Stimulated activated naive CD4-positive, alpha-beta T cell (primary cell): ENCODE data around the gene CASP9.
"Not testable (repeated sequence)": the region's sequence is repeated elsewhere in the genome, so short reads cannot be mapped to it uniquely, and the experiment has no call there.

Experiments
- DNase-seq, 6 experiments: peaks; one replicate each; lab custom pipeline; 2025; lab: John Stamatoyannopoulos, UW

CASP9 gene

GRCh38 chr1:15469361-15469760 lies 54.7 kb downstream of the CASP9 start:
- DNase-seq, result no peak

GRCh38 chr1:15468145-15468544 lies 55.9 kb downstream of the CASP9 start:
- DNase-seq, result no peak

GRCh38 chr1:15466955-15467625 lies 56.9 kb downstream of the CASP9 start:
- not testable (repeated sequence) for DNase-seq

- no peak for DNase-seq
Measured at GRCh38 chr1:15465674-15466073, 58.3 kb downstream of the CASP9 start.

GRCh38 chr1:15463926-15464322 lies 60.1 kb downstream of the CASP9 start:
- DNase-seq, result not testable (repeated sequence)

GRCh38 chr1:15463064-15463800 lies 60.8 kb downstream of the CASP9 start:
- DNase-seq, result not testable (repeated sequence)

- no peak for DNase-seq
Measured at GRCh38 chr1:15460708-15461095, 63.3 kb downstream of the CASP9 start.

GRCh38 chr1:15459771-15460707 lies 64.0 kb downstream of the CASP9 start:
- no peak for DNase-seq

GRCh38 chr1:15458388-15458787 lies 65.6 kb downstream of the CASP9 start:
- DNase-seq, result not testable (repeated sequence)

GRCh38 chr1:15457585-15457984 lies 66.4 kb downstream of the CASP9 start:
- DNase-seq, result no peak

GRCh38 chr1:15456313-15456954 lies 67.6 kb downstream of the CASP9 start, which contains the start of gene CELA2A:
TSS of gene CELA2A (plus strand) at chr1:15456732. CDS start at chr1:15456754, 22 bp downstream.
- no peak for DNase-seq

GRCh38 chr1:15455522-15455921 lies 68.5 kb downstream of the CASP9 start:
- no peak for DNase-seq

GRCh38 chr1:15454256-15454655 lies 69.8 kb downstream of the CASP9 start:
- no peak for DNase-seq

GRCh38 chr1:15453734-15454133 lies 70.3 kb downstream of the CASP9 start:
- no peak for DNase-seq

GRCh38 chr1:15452866-15453571 lies 71.0 kb downstream of the CASP9 start:
- DNase-seq, result no peak

- no peak for DNase-seq
Measured at GRCh38 chr1:15452216-15452615, 71.8 kb downstream of the CASP9 start.

GRCh38 chr1:15451014-15451722 lies 72.8 kb downstream of the CASP9 start:
- no peak for DNase-seq

GRCh38 chr1:15449567-15449966 lies 74.4 kb downstream of the CASP9 start:
- DNase-seq, result no peak

GRCh38 chr1:15448877-15449462 lies 75.0 kb downstream of the CASP9 start:
- no peak for DNase-seq

- no peak for DNase-seq
Measured at GRCh38 chr1:15446212-15446611, 77.8 kb downstream of the CASP9 start.
